Fibroblast of lung (primary cell): ENCODE measurements around the gene EED. TPM values are rescaled to one million over a fixed set of nuclear protein-coding genes. Genes with fewer than 3 reads are reported as not detected.
"Not testable (repeated sequence)": the region's sequence is repeated elsewhere in the genome, so short reads cannot be mapped to it uniquely, and the experiment has no call there.

Source experiments
- DNase-seq, 2 donors: peaks; one replicate each; pipeline versions ENCODE4 v3.0.0 to v3.0.0-alpha.2; 2010; ENCODE audit warnings: low read depth in 2 of 2
- H2AFZ ChIP-seq: 2 replicates; pipeline ENCODE4 v1.5.1; 2012; ENCODE audit warnings: low read length, control low read depth, inconsistent platforms
- H3K27ac ChIP-seq: 2 replicates; pipeline ENCODE4 v1.5.1; 2011; ENCODE audit warnings: low read length, control low read depth; ENCODE audit not compliant: insufficient read depth
- H3K27me3 ChIP-seq: 2 replicates; pipeline ENCODE4 v1.5.1; 2011; ENCODE audit warnings: mild to moderate bottlenecking, low read length; ENCODE audit not compliant: control insufficient read depth, insufficient read depth
- H3K36me3 ChIP-seq: 2 replicates; pipeline ENCODE4 v1.5.1; 2011; ENCODE audit warnings: low read length; ENCODE audit not compliant: control insufficient read depth, insufficient read depth
- H3K4me1 ChIP-seq: 2 replicates; pipeline ENCODE4 v1.5.1; 2011; ENCODE audit warnings: low read length; ENCODE audit not compliant: control insufficient read depth, insufficient read depth; ENCODE audit errors: extremely low read depth
- H3K4me2 ChIP-seq: 2 replicates; pipeline ENCODE4 v1.5.1; 2011; ENCODE audit warnings: low read length, control low read depth; ENCODE audit not compliant: insufficient read depth; ENCODE audit errors: extremely low read depth
- H3K4me3 ChIP-seq, 4 experiments: fragments of 200-600 bp in 1 of 4; sonication (generic) in 1 of 4; replicated peaks in 1 of 4; 2 replicates each; pipeline ENCODE4 v1.5.1; 2011 to 2016; ENCODE audit warnings: low read length in 4 of 4, low read depth in 3 of 4, mild to moderate bottlenecking in 3 of 4, control low read depth in 2 of 4, inconsistent platforms in 1 of 4, mixed read lengths in 1 of 4; ENCODE audit not compliant: insufficient read depth in 1 of 4; ENCODE audit errors: control extremely low read depth in 1 of 4
- H3K79me2 ChIP-seq: 2 replicates; pipeline ENCODE4 v1.5.1; 2012; ENCODE audit warnings: mild to moderate bottlenecking, low read length, inconsistent platforms; ENCODE audit not compliant: control insufficient read depth, insufficient read depth
- H3K9ac ChIP-seq: 2 replicates; pipeline ENCODE4 v1.5.1; 2011; ENCODE audit warnings: mild to moderate bottlenecking, low read length, control low read depth; ENCODE audit not compliant: insufficient read depth
- H3K9me3 ChIP-seq: 2 replicates; pipeline ENCODE4 v1.5.1; 2012; ENCODE audit warnings: low read depth, low read length; ENCODE audit not compliant: control insufficient read depth, insufficient read depth
- H4K20me1 ChIP-seq: 2 replicates; pipeline ENCODE4 v1.5.1; 2011; ENCODE audit warnings: low read length; ENCODE audit not compliant: control insufficient read depth, insufficient read depth; ENCODE audit errors: extremely low read depth
- CTCF ChIP-seq, 2 donors: IDR thresholded peaks in 1 of 2; conservative IDR thresholded peaks in 1 of 2; 1 replicate in 1 of 2; 2 replicates in 1 of 2; pipeline ENCODE4 v1.5.1; 2011 to 2012; ENCODE audit warnings: low read length in 2 of 2, control low read depth in 1 of 2, inconsistent platforms in 1 of 2, low read depth in 1 of 2, mild to moderate bottlenecking in 1 of 2
- EZH2 ChIP-seq: IDR thresholded peaks from 2 replicates; pipeline ENCODE4 v1.5.1; 2012; ENCODE audit warnings: low read length, control low read depth, mild to moderate bottlenecking; ENCODE audit errors: missing control alignments
- polyA plus RNA-seq, 2 donors: library from polyadenylated mRNA; depleted of rRNA in 1 of 2; stranded (reverse) in 1 of 2; unstranded in 1 of 2; fragments of >200 nt; gene quantifications; 2 replicates each; pipeline ENCODE4 v1.2.1, GENCODE V29; 2011 to 2012; ENCODE audit warnings: missing spikeins in 1 of 2
- total RNA-seq: library from RNA; depleted of rRNA; stranded (reverse); fragments of >200 nt; gene quantifications from 2 replicates; pipeline ENCODE4 v1.2.1, GENCODE V29; 2014

EED gene
- total and polyA plus RNA-seq, 2 donors (not counting 1 experiment from before 2014, with no cell fraction given), result 13.0 to 22.3 TPM

- no peaks in the 10 kb centered on the region for H3K36me3 ChIP-seq
- H3K9ac ChIP-seq, result no peak overlapping the region
- H3K27ac ChIP-seq, result no peak overlapping the region
- TF ChIP-seq CTCF (conservative IDR thresholded peaks at IDR 0.05 in 1 of 2, IDR thresholded peaks at IDR 0.05 in 1 of 2; ENCODE audit: low read depth in 1 of 2, low read length in 2 of 2) (no peak), EZH2 (no peak)
- no peak overlapping the region for H2AFZ ChIP-seq
- H4K20me1 ChIP-seq, result no peaks in the 10 kb centered on the region
- DNase-seq, result no peak
- H3K9me3 ChIP-seq, result no peaks in the 10 kb centered on the region
- H3K27me3 ChIP-seq, result peaks cover under 1% of the 10 kb centered on the region
- H3K79me2 ChIP-seq, result no peaks in the 10 kb centered on the region
- no peaks in the 10 kb centered on the region for H3K4me1 ChIP-seq
- H3K4me3 ChIP-seq, result no peak overlapping the region
- H3K4me2 ChIP-seq, result no peak overlapping the region
These were observed 16.1 kb upstream of the EED start for GRCh38 chr11:86228269-86229038.

- H3K4me2 ChIP-seq, DNase-seq, H2AFZ ChIP-seq: not testable (repeated sequence)
These were observed 15.6 kb upstream of the EED start for GRCh38 chr11:86229039-86229330.

DNA sequence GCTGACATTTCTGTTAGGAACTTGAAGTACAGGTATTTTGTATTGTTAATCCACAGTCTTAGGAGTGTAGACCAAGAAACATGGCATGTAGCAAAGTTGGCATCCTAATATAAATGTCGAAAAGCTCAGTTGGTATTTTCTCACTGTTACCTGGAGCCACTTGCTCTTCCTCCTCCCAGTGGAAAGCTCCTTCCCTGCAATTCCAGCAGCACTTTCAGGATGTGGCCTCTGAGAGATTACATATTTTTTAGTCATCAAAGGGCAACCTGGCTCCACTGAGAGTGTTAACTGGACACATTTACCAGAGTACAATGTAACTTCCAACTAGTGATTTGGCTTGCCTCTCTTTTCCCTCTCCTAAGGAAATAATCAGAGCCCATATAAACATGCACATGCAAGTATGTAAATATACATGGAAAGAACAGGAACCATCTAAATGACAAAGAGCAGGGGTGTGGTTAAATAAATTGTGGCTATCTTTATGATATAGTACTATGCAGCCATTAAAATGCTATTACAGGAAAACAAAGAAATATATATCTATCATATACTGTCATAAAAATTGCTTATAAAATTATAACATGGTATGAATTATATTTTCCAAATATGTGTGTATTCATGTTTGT, 14.3 kb upstream of the EED start:
- Histone ChIP-seq H3K27ac (no peak overlapping the region), H3K9me3 (no peaks in the 10 kb centered on the region), H3K79me2 (no peaks in the 10 kb centered on the region), H3K4me1 (no peaks in the 10 kb centered on the region), H4K20me1 (no peaks in the 10 kb centered on the region), H2AFZ (no peak overlapping the region), H3K36me3 (no peaks in the 10 kb centered on the region), H3K27me3 (no peaks in the 10 kb centered on the region), H3K9ac (no peak overlapping the region), H3K4me2 (no peak overlapping the region), H3K4me3 (no peak overlapping the region)
- TF ChIP-seq CTCF (conservative IDR thresholded peaks at IDR 0.05 in 1 of 2, IDR thresholded peaks at IDR 0.05 in 1 of 2; ENCODE audit: low read depth in 1 of 2, low read length in 2 of 2) (no peak), EZH2 (no peak)
- peak in 1 of 2 donors; percentile 20 for DNase-seq

More at GRCh38 chr11:86229039-86229330, 15.6 kb upstream of the EED start:
- not testable (repeated sequence) for H3K36me3 ChIP-seq, H3K9me3 ChIP-seq, H3K79me2 ChIP-seq, H3K9ac ChIP-seq, H3K4me3 ChIP-seq, H4K20me1 ChIP-seq, H3K4me1 ChIP-seq, H3K27me3 ChIP-seq, H3K27ac ChIP-seq
